Measurements from ENCODE around the gene CMTM5.
"Not testable (repeated sequence)": the region's sequence is repeated elsewhere in the genome, so short reads cannot be mapped to it uniquely, and the experiment has no call there.

CMTM5 gene

DNA sequence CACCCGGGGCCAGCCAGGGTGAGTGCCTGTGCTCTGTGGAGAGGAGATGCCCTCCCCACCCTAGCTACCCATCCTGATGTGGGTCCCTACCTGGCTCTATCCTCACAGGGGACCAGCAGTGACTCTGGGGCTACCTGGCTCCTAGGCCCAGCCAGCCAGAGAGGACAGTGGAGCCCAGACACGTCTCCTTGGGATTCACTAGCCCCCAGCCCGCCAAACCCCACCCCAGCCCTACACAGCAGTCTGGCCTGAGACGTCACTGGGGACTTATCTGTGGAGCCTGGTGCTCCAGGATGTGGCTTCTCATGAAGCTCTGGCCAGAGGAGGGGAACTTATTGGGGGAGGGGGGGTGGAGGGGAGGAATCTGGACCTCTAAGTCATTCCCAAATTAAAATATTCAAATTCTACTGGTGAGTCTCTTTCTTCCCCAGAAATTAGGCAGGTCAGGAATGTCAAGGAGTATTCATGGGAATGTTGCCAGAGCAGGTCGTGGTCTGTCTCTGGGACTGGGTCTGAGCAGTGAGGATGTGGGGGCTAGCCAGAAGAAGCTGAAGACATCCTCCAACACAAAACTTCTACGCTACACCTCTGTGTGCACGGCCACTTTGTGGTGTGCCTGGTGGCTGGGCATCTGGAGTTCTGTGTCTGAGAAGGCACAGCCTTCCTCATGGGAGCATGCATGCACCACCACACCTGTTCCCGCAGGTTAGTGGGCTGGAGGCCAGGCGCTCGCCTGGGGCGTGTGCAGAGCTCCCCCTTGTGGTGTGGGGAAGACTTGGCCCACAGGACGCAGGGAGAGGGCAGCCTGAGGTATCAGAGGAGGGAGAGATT is 2.7 kb downstream of the CMTM5 start:
- peak; percentile 27 to 83 for DNase-seq

DNA sequence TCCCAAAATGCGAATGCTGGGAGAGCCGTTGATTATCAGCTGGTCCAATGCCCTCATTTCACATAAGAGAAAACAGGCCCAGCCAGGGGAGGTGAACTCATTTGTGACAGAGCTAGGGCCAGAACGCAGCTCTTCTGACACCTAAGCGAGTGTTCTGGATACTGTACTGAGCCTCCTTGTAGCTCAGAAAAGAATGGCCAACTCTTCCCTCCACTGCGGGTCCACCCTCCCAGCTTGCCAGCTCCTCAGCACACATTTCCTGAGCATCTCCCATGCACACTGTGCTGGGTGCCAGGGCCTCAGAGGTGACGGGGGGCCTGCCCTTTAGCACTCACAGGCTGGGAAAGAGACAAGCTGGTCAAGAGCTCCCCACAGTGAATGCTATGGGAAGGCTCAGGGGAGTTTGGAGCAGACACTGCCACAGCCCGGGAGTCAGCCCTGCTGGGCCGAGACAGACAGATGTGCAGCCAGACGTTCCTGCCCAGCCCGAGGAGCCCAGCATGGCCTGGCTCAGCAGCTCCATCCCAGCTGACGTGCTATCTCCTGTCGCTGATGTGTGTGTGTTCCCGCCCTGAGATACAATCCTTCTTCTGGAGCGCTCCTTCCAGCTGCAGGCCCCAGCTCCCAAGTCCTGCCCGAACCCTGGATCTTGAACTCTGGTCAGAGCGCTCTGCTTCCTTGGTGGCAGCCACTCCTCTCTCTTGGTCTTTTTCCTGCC is 3.5 kb downstream of the CMTM5 start:
- no peak for DNase-seq

DNA sequence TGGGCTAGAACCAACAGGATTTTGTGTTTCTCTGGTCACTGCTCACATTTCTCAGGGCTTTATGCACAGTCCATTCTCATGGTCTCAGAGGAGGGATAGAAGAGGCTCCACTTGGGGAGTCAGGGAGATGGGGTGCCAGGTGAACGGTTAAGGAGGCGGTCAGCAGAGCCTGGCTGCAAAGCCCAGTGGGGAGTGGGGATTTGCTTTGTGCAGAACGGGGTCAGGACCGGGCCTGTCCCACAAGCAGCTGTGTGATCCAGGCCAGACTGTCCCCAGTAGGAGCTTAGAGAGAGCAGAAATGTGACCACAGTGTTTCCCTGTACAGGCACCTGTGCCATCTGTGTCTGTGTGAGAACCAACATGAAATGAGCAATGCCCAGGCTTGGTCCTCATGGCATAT is 4.1 kb downstream of the CMTM5 start:
- no peak for DNase-seq

DNA sequence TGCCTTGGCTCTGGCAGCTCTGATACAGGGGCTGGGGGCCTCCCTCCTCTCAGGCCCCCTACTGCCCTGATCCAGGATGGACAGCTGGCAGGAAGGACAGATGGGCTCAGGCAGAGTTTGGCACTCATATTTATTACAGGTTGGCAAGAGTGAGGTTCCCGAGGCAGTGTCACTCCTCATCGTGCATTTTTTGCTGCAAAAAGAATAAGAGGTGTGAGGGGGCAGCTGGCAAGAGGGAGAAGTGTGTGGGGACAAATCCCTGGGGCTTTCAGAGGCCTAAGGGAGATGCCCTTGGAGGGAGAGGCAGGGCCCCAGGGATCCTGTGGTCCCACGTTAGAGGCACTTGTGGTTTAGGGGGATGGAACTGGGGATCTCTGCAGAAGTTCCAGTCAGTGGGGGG is 5.0 kb downstream of the CMTM5 start:
- DNase-seq = no peak

DNA sequence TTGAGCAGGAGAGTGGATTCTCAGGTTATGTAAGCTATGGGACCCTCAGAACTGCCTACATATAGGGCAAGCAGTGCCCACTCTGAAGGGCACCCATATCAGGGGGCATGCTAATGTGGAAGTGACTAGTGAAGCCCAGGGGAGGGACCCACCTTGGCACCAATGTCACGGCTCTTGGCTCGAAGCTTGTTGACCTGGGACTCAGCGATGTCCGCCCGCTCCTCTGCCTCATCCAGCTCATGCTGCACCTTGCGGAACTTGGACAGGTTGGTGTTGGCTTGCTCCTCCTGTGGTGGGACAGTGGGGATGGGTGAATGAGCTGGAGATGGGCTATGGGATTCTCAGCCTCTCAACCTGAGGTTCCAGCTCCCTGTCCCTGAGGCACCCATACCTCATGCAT is 5.4 kb downstream of the CMTM5 start:
- no peak for DNase-seq

DNA sequence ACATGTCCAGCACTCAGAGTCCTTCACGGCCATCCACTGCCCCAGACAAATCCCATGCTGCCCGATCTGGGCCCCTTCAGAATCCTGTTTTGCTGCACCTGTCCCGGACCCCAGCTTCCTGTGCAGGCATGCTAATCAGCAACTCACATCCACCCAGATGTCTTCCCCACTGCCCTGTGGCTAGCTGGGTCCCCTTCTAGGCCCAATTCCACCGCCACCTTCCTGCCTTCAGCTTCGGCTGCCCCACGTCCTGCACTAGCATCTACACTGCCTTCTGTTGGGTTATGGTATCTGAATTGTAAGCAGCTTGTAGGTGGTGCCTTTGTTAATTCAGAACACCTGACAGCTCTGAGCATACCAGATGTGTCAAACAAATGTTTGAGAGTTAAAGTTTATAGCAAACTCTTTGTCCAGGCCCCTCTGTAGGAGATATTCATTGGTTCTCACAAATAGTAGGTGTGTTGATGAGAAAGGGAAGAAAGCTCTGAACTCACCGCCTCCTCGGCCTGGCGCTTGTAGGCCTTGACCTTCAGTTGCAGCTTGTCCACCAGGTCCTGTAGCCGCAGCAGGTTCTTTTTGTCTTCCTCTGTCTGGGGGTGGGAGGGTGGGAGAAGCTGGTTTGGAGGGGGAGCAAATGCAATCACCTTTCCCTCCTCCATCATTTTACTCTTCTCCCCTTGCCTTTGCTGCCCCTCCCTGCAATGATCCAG is 6.0 kb downstream of the CMTM5 start:
- no peak for DNase-seq

DNA sequence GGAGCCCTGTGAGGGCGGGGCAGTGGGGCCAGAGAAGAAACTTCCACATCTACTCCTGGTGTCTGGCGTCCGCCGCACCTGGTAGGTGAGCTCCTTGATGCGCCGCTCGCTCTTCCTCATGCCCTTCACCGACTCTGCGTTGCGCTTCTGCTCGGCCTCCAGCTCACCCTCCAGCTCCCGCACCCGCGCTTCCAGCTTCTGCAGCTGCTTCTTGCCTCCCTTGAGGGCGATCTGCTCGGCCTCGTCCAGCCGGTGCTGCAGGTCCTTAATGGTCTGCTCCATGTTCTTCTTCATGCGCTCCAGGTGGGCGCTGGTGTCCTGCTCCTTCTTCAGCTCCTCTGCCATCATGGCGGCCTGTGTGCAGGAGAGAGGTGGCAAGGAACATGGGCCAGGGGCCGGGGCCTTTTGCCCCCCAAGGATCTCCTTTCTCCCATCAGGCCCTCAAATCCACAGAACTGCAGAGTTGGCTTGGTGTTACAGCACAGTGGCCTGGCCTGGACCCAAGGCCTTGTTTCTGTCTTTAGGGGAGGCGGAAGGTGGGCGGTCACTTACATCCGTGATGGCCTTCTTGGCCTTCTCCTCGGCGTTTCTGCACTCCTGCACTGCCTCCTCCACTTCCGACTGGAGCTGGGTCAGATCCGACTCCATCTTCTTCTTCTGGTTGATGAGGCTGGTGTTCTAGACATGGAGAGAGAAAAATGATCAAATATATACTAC is 7.7 kb downstream of the CMTM5 start:
- no peak for DNase-seq

DNA sequence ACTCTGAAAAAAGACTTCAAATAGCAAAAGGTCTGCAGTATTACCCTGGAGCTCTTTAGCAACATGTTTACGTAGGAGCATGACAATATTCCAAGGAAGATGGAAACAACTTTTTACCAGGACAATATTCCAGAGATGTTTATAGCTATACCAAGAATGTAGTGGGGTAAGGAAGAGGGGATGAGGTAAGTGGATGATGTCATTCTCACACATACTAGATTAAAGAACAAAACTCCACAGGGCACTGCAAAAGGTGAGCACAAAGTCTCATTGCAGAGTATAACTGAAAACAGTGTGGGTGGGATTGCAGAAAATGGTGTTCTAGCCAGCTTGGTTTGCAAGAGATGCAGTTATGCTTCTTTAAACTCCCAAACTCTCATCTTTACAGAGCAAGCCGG is 8.4 kb downstream of the CMTM5 start:
- DNase-seq = no peak

DNA sequence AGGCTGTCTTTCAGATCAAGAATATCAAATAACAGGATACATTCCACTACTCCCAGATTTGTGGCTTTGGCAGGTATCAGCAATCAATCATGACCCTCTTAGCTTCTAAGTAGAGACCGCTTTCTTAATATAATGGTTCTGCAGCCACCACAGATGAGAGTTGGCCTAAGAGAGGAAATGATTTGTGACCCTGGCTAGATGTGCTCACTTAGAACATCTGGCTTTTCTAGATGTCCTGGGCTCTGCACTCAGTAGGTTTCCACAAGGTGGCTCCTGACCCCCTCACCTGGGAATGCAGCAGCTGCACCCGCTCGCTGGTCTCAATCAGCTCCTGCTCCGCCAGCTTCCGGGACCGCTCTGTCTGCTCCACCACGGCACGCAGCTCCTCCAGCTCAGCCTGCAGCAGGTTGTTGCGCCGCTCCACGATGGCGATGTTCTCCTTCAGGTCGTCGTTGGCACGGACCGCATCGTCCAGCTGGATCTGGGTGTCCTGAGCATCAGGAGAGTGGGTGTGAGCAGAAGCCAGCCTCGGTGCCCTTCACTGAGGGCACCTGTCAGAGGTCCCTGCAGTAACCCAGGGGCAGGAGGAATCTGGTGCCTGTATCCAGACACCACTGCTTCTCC is 8.9 kb downstream of the CMTM5 start:
- DNase-seq = no peak

DNA sequence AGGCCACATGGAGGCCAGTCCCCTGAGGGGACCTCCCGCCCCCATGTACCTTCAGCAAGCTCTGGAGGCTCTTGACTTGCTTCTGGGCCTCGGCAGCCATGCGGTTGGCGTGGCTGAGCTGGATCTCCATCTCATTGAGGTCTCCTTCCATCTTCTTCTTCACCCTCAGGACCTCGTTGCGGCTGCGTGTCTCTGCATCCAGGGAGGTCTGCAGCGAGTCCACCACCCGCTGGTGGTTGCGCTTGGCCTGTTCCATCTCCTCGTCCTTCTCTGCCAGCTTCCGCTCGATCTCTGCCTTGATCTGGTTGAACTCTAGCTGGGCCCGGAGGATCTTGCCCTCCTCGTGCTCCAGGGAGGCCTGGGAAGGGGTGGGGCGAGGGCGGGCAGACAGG is 9.4 kb downstream of the CMTM5 start:
- not testable (repeated sequence) for DNase-seq

DNA sequence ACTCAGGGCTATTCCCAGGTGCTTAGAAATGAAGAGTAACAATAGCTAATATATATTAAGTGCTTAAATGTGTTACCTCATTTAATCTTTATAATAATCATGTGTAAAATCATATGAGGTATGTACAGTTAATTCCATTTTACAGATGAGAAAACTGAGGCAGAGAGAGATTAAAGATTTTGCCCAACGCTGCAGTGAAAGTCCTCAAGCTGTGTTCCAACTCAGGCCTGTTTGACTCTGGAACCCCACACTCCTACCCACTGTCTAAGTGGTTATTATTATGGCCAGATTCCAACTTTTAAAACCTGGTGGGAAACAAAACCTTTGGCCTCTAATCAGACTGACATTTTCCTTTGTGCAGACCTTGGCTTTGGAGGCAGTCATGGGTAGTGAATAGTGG is 10.2 kb downstream of the CMTM5 start:
- DNase-seq = no peak

DNA sequence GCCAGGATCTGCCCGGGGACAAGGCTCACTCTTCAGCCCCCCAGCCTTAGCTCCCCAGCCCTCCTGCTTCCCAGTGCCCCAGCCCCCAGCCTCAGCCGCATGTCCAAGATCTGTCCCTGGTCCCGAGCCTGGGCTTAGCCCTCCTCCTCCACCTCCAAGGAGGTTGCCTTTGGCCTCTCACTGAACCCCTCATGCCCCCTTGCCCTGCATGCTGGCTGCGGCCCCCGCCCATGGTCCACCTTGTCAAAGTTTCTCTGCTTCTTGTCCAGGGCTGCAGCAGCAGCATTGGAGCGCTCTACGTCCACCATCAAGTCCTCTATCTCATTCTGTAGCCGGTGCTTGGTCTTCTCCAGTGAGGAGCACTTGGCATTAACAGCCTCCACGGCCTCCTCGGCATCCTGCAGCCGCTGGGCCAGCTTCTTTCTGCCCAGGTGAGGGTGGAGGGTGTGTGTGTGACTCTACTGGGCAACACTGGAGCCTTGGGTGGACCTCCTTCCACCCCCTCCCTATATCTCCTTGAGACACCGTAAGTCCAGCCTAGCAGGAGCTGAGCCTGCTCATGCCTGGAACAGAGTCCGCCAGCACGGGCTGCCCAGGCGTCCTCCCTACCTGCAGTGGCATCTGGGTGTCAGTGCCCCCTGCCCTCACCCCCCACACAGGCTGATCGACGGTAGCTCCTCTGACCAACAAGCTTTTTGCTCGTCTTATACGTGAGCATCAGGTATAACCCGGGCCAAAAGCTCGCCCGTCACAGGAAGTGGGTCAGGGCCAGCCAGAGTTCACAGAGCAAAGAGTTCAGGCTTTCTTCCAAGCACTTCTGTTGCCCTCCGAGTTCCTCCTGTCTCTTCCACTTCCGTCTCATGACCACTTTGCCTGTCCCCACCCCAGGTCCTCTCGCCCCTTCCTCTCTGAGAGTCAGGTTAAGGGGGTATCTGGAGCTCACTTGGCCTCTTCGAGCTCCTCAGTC is 11.4 kb downstream of the CMTM5 start:
- DNase-seq = no peak

DNA sequence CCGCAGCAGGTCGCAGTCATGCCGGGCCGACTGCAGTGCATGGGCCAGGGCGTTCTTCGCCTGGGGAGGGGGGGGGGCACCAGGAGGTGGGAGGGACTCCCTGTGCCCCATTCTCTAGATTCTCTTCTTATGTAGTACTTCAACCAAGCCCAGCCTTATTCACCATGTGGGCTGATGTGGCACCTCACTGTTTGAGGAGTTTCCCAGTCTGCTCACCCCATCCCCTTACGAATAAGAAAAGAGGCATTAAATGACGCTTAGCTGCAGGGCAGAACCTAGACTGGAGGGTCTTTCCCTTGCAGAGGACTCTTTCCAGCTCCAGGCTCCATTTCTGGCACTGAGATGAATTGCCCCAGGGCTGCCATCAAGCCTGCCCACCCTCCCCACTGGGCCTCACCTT is 12.2 kb downstream of the CMTM5 start:
- no peak for DNase-seq

DNA sequence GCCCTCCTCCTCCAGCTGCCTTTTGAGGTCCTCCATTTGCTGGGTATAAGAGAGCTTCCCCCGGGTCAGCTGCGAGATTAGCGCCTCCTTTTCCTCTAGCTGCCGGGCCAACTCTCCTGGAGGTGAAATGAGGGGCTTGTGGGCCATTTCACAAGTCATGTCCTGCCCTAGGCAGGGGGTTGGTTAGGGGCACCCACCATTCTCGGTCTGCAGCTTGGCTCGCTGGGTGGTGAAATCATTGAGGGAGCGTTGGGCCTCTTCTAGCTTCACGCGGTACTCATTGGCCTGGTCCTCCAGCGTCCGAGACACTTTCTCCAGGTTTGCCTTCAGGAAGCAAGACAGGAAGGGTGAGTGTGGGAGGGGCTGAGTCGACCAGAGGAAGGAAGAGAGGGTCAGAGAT is 12.6 kb downstream of the CMTM5 start:
- no peak for DNase-seq

DNA sequence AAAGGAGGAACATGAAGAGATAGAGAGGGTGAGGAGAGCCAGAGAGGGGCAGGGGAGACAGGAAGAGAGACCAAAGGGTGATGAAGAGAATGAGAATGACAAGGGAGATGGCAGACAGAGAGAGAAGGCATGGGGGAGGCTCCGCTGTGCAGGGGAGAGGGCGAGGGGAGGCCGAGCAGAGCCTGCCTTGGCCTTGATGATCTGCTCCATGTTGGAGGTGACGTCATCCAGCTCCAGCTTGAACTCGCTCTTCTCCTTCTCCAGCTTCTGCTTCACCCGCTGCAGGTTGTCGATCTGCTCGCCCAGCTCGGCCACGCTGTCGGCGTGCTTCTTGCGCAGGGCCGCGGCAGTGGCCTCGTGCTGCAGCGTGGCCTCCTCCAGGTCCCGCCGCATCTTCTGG is 13.0 kb downstream of the CMTM5 start:
- not testable (repeated sequence) for DNase-seq

DNA sequence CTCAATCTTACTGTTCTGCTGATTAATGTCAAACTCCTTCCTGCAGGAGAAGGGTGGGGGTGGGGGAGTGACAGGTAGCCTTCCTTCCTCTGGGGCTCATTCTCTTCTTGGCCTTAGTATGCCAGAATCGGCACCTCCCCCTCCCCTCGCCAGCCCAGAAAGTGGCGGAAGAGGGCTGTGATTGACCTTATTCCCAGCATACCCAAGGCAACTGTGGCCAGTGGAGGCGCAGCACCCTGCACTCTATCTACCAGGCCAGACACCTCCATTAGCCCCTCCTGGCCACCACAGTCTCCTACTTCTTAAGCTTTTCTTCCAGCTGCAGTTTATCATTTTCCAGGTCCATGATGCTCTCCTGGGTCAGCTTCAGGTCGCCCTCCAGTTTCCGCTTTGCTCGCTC is 15.8 kb downstream of the CMTM5 start:
- DNase-seq = no peak

DNA sequence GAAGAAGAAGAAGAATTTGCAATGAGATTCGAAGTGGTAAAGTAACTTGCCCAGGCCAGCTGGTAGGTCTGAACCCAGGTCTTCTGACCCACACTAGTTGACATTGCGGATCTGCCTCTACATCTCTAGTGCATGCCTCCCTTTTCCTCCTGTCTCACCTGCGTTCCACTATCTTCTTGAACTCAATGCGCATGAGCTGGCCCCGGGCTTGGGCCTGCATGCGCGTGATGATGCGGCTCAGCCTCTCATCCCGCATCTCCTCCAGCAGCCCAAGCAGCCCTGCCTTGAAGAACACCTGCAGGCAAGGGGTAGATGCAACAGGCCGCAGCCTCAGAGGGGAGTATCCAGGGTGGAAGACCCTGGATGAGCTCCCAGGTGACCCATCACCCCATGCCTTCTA is 19.3 kb downstream of the CMTM5 start:
- DNase-seq = no peak

DNA sequence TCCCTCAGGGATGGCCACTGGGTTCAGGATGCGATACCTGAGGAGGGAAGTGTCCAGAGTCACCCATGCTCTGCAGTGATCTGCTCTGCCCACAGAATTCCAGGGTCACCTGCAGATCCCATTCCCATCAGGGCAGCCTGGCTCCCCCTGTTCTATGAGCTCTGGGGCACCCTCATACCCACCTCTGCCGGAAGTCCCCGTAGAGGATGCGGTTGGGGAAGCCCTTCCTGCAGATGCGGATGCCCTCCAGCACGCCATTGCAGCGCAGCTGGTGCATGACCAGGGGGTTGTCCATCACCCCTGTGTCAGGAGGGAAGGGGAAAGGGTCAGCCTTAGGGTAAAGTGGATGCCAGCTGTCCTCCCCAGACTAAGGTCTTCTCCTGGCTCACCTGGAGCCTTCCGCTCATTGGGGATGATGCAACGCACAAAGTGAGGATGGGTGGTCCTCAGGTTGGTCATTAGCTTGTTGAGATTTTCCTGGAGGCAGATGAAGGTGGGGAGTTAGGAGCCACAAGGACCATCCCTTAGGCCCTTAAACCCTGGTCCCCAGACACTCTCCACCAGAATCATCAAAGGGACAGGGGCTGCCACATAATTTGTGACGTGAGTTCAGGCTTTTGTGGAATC is 20.0 kb downstream of the CMTM5 start:
- DNase-seq = no peak

DNA sequence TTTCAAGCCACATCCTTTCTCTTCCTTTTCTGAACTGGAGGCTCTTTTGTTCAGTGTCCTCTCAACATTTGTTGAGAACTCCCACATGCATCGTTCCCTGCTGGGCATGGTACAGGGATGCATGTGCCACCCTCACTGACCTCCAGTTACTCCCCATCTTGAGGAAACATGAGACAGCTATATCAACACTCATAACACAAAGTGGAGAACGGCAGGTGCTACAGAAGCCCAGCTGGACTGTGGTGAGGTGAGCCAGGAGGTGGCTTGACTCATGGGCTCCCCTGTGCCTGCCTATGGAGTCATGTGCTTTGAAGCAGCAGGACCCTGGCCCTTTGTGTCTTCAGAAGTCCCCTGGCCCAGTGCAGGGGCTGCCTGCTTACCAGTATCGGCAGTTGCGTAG is 21.5 kb downstream of the CMTM5 start:
- no peak for DNase-seq

DNA sequence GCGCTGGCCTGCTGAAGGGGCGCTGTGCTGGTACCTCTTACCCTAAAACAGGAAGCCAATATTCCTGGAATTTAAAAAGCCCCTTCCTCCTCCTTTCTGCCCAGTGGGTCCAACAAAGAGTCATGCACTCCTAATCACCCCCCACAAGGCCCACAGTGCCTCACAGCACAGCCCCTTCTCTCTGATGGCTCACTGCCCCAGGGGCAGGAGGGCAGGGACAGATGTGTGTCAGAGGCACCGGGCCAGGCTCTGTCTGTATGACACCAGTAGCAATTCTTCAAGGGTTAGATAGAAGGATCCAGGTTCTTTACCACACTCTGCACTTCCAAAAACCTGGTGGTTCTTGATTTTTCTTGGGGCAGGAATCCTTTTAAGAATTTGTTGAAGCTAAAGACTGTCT is 22.3 kb downstream of the CMTM5 start:
- no peak for DNase-seq

DNA sequence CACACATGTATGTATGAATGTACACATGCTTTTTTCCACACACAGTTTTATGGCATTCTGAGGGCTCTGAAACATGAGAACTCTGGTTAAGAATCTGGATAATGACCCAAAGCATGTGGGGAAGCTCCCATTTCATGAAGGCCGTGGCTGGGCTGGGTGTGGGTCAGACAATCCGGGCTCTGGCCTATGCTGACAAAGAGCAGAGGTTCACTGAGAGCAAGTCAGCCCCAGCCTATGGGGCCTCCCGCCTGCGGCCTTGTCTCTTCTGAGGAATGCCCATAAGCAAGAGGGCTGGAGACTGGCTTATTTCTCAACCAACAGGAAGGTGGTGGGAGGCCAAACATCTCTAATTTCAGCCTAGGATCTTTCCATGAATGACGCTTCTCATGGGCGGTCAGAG is 22.7 kb downstream of the CMTM5 start:
- DNase-seq = no peak
